Measurements from ENCODE around the gene ITPKC.

Gene ITPKC

GRCh38 chr19:40736661-40737060 is 19.7 kb downstream of the ITPKC start:
- peaks cover under 1% of the 10 kb centered on the region for H3K27me3 Mint-ChIP-seq (ENCODE audit: low read depth, poor library complexity)
- DNase-seq: no peak
- no peak overlapping the region for H3K4me3 Mint-ChIP-seq
- H3K27ac Mint-ChIP-seq: no peak overlapping the region
- no peaks in the 10 kb centered on the region for H3K9me3 Mint-ChIP-seq
- H3K36me3 Mint-ChIP-seq (ENCODE audit: low read depth): peaks cover 50% of the 10 kb centered on the region
- H3K4me1 Mint-ChIP-seq: peaks cover 1% of the 10 kb centered on the region
- TF ChIP-seq CTCF (IDR thresholded peaks at IDR 0.05): no peak

DNA sequence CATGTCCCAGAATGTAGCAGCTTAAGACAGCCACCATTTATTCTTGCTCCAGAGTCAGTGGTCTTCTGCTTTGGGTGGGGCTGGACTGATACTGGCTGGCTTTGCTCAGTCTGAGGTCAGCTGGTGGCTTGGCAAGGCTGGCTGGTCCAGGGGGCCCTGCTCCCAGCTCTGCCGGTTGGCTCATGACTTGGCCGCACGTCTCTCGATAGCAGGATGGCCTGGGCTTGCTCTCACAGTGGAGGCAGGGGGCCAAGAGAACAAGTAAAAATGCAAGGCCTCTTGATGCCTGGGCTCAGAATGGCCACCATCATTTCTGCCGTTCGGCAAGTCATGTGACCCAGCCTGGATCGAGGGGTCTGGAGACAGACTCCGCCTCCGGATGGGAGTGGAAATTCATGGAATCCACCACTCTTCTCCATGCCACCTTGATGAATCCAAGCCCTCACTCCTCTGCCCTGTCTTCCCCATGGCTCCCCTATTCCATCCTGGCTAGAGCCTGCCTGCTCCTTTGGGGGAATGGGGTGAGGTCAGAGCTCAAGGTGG is 20.3 kb downstream of the ITPKC start:
- Mint-ChIP-seq H3K36me3 (ENCODE audit: low read depth) (peaks cover 48% of the 10 kb centered on the region), H3K27ac (no peak overlapping the region), H3K27me3 (ENCODE audit: low read depth, poor library complexity) (peaks cover 6% of the 10 kb centered on the region), H3K4me3 (no peak overlapping the region), H3K4me1 (peaks cover 6% of the 10 kb centered on the region), H3K9me3 (no peaks in the 10 kb centered on the region)
- no peak for TF ChIP-seq CTCF (IDR thresholded peaks at IDR 0.05)
- DNase-seq: no peak

DNA sequence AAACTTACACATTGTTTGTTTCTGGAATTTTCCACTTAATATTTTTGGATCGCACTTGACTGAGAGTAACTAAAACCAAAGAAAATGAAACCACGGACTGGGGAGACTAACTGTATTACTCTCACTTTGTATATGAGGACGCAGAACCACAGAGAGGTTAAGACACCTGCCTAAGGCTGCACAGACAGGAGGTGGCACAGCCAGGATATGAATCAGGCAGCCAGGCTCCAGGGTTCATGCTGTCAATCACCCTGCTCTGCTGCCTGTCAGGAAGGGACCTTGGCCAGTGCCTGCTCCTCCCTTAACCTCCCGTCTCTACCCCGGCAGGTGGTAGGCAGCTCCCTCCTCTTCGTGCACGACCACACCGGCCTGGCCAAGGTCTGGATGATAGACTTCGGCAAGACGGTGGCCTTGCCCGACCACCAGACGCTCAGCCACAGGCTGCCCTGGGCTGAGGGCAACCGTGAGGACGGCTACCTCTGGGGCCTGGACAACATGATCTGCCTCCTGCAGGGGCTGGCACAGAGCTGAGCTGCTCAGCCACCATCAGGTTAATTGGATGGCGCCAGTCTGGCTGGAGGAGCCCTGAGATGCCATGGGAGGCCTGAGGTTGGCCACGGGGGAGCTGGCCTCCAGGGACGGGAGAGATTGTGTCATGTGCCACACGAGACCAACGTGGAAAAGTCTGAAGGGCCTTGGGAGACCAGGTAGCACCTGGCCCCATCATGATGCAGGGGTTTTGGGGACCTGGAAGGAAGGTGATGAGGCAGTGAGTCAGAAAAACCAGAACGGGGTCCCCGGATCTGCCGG is 22.3 kb downstream of the ITPKC start:
- no peaks in the 10 kb centered on the region for H3K9me3 Mint-ChIP-seq
- peak overlapping the region; percentile 69 for H3K27ac Mint-ChIP-seq
- peaks cover 6% of the 10 kb centered on the region for H3K4me1 Mint-ChIP-seq
- peaks cover 30% of the 10 kb centered on the region for H3K36me3 Mint-ChIP-seq (ENCODE audit: low read depth)
- TF ChIP-seq CTCF (IDR thresholded peaks at IDR 0.05): no peak
- no peak for DNase-seq
- H3K27me3 Mint-ChIP-seq (ENCODE audit: low read depth, poor library complexity): peaks cover 6% of the 10 kb centered on the region
- no peak overlapping the region for H3K4me3 Mint-ChIP-seq

DNA sequence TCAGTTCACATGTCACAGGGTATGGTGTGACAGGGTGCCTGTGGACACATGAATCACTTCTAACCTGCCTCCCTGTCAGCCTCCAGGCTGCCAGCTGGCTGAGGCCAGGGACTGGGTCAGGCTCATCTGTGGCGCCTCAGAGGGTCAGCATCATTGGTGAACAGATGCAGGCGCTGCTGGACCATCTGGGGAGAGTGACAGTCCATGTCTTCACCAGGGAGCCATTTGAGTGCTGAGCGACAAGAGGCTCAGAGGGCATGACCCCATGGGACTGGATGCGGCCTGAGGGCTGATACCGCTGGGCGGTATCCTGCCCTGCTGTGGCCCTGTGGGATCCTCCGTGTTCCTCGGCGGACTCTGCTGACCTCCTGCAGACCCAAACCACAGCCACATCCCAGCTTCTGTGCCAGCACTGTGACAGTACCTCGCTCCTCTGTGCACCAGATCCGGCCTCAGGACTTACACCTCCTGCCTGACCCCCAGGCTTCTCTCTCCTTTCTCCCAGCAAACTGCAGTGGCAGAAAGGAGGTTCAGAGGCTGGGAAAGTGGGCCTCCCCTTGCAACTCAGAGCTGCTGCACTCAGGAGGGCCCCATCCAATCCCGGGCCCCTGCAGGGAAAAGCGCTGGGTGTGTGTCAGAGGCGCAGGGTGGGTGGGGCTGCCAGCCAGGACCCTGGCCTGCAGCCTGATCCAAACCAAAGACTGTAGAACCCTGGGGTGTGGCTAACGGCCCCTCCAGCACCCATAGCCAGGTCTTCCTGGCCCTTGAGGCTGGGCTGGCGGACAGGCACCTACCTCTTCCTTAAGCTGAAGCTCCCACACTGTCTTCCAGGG is 23.2 kb downstream of the ITPKC start:
- Mint-ChIP-seq H3K36me3 (ENCODE audit: low read depth) (peaks cover 25% of the 10 kb centered on the region), H3K9me3 (no peaks in the 10 kb centered on the region), H3K27ac (peak overlapping the region; percentile 97), H3K4me1 (peaks cover 13% of the 10 kb centered on the region), H3K4me3 (no peak overlapping the region), H3K27me3 (ENCODE audit: low read depth, poor library complexity) (peaks cover 6% of the 10 kb centered on the region)
- TF ChIP-seq CTCF (IDR thresholded peaks at IDR 0.05): no peak
- no peak for DNase-seq

DNA sequence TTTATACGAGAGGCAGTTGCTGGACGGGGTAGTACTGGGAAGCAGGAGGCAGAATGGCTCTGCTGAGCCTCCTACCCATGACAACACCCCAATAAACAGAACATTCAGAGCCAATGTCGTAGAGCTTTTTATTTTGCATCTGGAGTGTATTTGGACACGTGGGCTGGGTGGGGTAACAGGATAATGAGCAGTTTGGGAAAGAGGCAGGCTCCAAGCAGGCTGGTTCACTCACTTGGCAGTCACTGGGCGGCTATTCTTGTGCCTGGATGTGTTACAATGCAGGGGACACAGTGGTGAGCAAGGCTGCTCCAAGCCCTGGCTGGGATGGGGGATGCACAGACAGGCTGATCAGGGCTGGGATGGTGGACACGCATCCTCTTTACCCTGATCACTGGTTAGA is 23.8 kb downstream of the ITPKC start:
- no peak for DNase-seq
- Mint-ChIP-seq H3K4me3 (no peak overlapping the region), H3K36me3 (ENCODE audit: low read depth) (peaks cover 19% of the 10 kb centered on the region), H3K27ac (peak overlapping the region; percentile 97), H3K9me3 (no peaks in the 10 kb centered on the region), H3K4me1 (peaks cover 18% of the 10 kb centered on the region), H3K27me3 (ENCODE audit: low read depth, poor library complexity) (peaks cover 6% of the 10 kb centered on the region)
- TF ChIP-seq CTCF (IDR thresholded peaks at IDR 0.05): no peak

All from nephron progenitor cell (in vitro differentiated cells).